GM12878 (cell line): Measurements from ENCODE around the gene FEM1B. TPM values are rescaled to one million over a fixed set of nuclear protein-coding genes. Genes with fewer than 3 reads are reported as not detected.

Experiments used
- ATAC-seq: fragments of 200-7000 bp; cut with Tn5 transposase; 3 replicates; pipeline ENCODE4 v1.9.1; 2020; ENCODE audit warnings: mild to moderate bottlenecking, moderate library complexity
- BruUV-seq: library from RNA; stranded (reverse); fragments of 400-500 nt; replicated peaks from 2 replicates; lab custom pipeline; 2021; lab: Mats Ljungman, UMichigan
- CTCF ChIA-PET: fragments of 300-600 bp; sonication (Branson Sonifier 250); formaldehyde crosslinking; extraction: SDS; loops from one replicate; lab custom pipeline; 2021; ENCODE audit warnings: inconsistent platforms; lab: Yijun Ruan, JAX
- POLR2A ChIA-PET: fragments of 350-600 bp; formaldehyde crosslinking; extraction: SDS; loops from one replicate; lab custom pipeline; 2021; ENCODE audit warnings: inconsistent platforms; lab: Charles Lee
- RAD21 ChIA-PET: fragments of 300-600 bp; sonication (Branson Sonifier 250); formaldehyde crosslinking; loops from one replicate; lab custom pipeline; 2023; ENCODE audit warnings: antibody characterized with exemption; ENCODE audit not compliant: unreplicated experiment; lab: Charles Lee
- SMC1A ChIA-PET: fragments of 300-600 bp; sonication (Branson Sonifier 250); formaldehyde crosslinking; loops from one replicate; lab custom pipeline; 2023; ENCODE audit not compliant: unreplicated experiment, uncharacterized antibody; lab: Charles Lee
- DNase-seq: peaks from one replicate; pipeline ENCODE4 v3.0.0-alpha.2; 2011; ENCODE audit warnings: low read depth, low spot score
- FAIRE-seq: peaks from 3 replicates; lab custom pipeline; 2011; peaks lifted over from hg19 to GRCh38; lab: Jason Lieb, UNC
- H2AFZ ChIP-seq: 2 replicates; pipeline ENCODE4 v1.6.0; 2011; ENCODE audit warnings: low read depth, low read length, control low read depth; ENCODE audit not compliant: control insufficient read depth
- H3K27ac ChIP-seq: 2 replicates; pipeline ENCODE4 v1.5.1; 2011; ENCODE audit warnings: control low read depth; ENCODE audit not compliant: control insufficient read depth, insufficient read depth
- H3K27me3 ChIP-seq, 2 experiments: replicated peaks in 1 of 2; 2 replicates each; pipeline versions ENCODE4 v1.6.0 to v1.6.1; 2011; ENCODE audit warnings: low read length in 1 of 2; ENCODE audit not compliant: control insufficient read depth in 2 of 2, insufficient read depth in 2 of 2
- H3K36me3 ChIP-seq, 2 experiments: 2 replicates each; pipeline ENCODE4 v1.5.1; 2011; ENCODE audit warnings: low read length in 1 of 2; ENCODE audit not compliant: control insufficient read depth in 2 of 2, insufficient read depth in 2 of 2
- H3K4me1 ChIP-seq: 2 replicates; pipeline ENCODE4 v1.6.1; 2011; ENCODE audit warnings: mild to moderate bottlenecking, low read length, moderate library complexity, mixed read lengths; ENCODE audit not compliant: control insufficient read depth, insufficient read depth
- H3K4me2 ChIP-seq: 2 replicates; pipeline ENCODE4 v1.6.0; 2011; ENCODE audit warnings: control low read depth; ENCODE audit not compliant: control insufficient read depth, insufficient read depth
- H3K4me3 ChIP-seq: fragments of 200-600 bp; sonication (generic); 2 replicates; pipeline ENCODE4 v1.5.1; 2016
- H3K79me2 ChIP-seq: 2 replicates; pipeline ENCODE4 v1.6.0; 2011; ENCODE audit warnings: low read length; ENCODE audit not compliant: control insufficient read depth, insufficient read depth
- H3K9ac ChIP-seq: 2 replicates; pipeline ENCODE4 v1.8.0; 2011; ENCODE audit warnings: low read length, control low read depth, mixed read lengths; ENCODE audit not compliant: control insufficient read depth, insufficient read depth
- H3K9me3 ChIP-seq: replicated peaks from 3 replicates; pipeline ENCODE4 v1.5.1; 2011; ENCODE audit warnings: mild to moderate bottlenecking, low read length; ENCODE audit not compliant: control insufficient read depth, insufficient read depth
- H4K20me1 ChIP-seq: 2 replicates; pipeline ENCODE4 v1.6.0; 2011; ENCODE audit not compliant: control insufficient read depth, insufficient read depth
- CREM ChIP-seq: IDR thresholded peaks from 2 replicates; pipeline ENCODE4 v1.6.1; 2014; ENCODE audit warnings: antibody characterized with exemption, low read depth
- CTCF ChIP-seq, 3 experiments: IDR thresholded peaks in 2 of 3; conservative IDR thresholded peaks in 1 of 3; 2 replicates each; pipeline ENCODE4 v1.5.1; 2011; ENCODE audit warnings: low read depth in 3 of 3, low read length in 3 of 3, mild to moderate bottlenecking in 3 of 3, control low read depth in 2 of 3, moderate library complexity in 2 of 3, inconsistent platforms in 1 of 3, mixed read lengths in 1 of 3; ENCODE audit not compliant: control insufficient read depth in 2 of 3, insufficient read depth in 1 of 3; ENCODE audit errors: extremely low read depth in 1 of 3
- RAD21 ChIP-seq: IDR thresholded peaks from 2 replicates; pipeline ENCODE4 v1.6.1; 2011; ENCODE audit warnings: mild to moderate bottlenecking, low read depth, low read length, moderate library complexity; ENCODE audit not compliant: insufficient read depth
- SPI1 ChIP-seq: IDR thresholded peaks from 2 replicates; pipeline ENCODE4 v1.6.1; 2011; ENCODE audit warnings: low read depth, mild to moderate bottlenecking, low read length, moderate library complexity, borderline replicate concordance; ENCODE audit not compliant: insufficient read depth
- ZNF622 ChIP-seq: fragments of 450-650 bp; IDR thresholded peaks from 2 replicates; pipeline ENCODE4 v1.6.1; 2017; ENCODE audit warnings: mild to moderate bottlenecking, inconsistent platforms
- WGBS: methylation state at CpG from one replicate; pipeline ENCODE4 v1.1.6; 2016; ENCODE audit warnings: low lambda C conversion rate; ENCODE audit not compliant: insufficient replicate concordance, insufficient coverage; ENCODE audit errors: missing lambda C conversion rate; 5-methylcytosine and 5-hydroxymethylcytosine counted together
- in situ Hi-C: fragments of 300-500 bp; cut with MboI; formaldehyde crosslinking; loops from 9 replicates; pipeline ENCODE4 v1.14.3; 2018; ENCODE audit warnings: mixed read lengths
- intact Hi-C: fragments of 100-400 bp; cut with micrococcal nuclease; formaldehyde crosslinking; loops from one replicate; pipeline ENCODE4 v1.14.2; 2022; ENCODE audit not compliant: unreplicated experiment
- polyA plus RNA-seq, 11 experiments: library from polyadenylated mRNA; depleted of rRNA in 4 of 11; unstranded in 6 of 11; stranded (reverse) in 5 of 11; fragments of >200 nt; fragmentation: Nextera tagmentation in 4 of 11; fragmentation: Illumina TruSeq in 1 of 11; extraction: Ambion mirVana in 4 of 11; extraction: Trizol in 1 of 11; gene quantifications; 1 replicate in 1 of 11; 2 replicates in 10 of 11; pipeline versions ENCODE4 v1.2.1 to v1.2.3, GENCODE V29; 2011 to 2016; ENCODE audit warnings: inconsistent platforms in 2 of 11, missing spikeins in 2 of 11, low read depth in 1 of 11
- total RNA-seq, 4 experiments: library from RNA; depleted of rRNA in 3 of 4; stranded (reverse); fragments of >200 nt in 3 of 4; fragmentation: Illumina TruSeq in 1 of 4; extraction: Trizol in 1 of 4; gene quantifications; 2 replicates each; pipeline versions ENCODE4 v1.2.1 to v1.2.3, GENCODE V29; 2013 to 2021

Gene FEM1B
- total and polyA plus RNA-seq, 10 of the 15 experiments (the other 5 are each of a cell fraction or from before 2014, with no cell fraction given), result 5.5 to 61.1 (median 18.2) TPM

- intact Hi-C loops, result no loop called here
- no peak overlapping the region for H3K4me3 ChIP-seq
- no peak overlapping the region for H3K27ac ChIP-seq
- no peaks in the 10 kb centered on the region for H3K36me3 ChIP-seq
- ATAC-seq, result peak; percentile 35; the same call in 2 of the 3 replicates
- TF ChIP-seq CREM (no peak), CTCF (IDR thresholded peaks at IDR 0.05 in 2 of 3, conservative IDR thresholded peaks at IDR 0.05 in 1 of 3; ENCODE audit: control insufficient read depth in 2 of 3, extremely low read depth in 1 of 3, insufficient read depth in 1 of 3, low read depth in 3 of 3, low read length in 3 of 3) (peak; percentile 36 to 52 (median 40); a peak in 5 of 6 replicates), RAD21 (peak; percentile 23; the same call in 1 of the 2 replicates), ZNF622 (no peak), SPI1 (no peak)
- TF ChIP-seq, all 136 proteins: peak for 2
- DNase-seq, result no peak
- no peaks in the 10 kb centered on the region for H3K4me1 ChIP-seq
- no peak for FAIRE-seq
- RAD21 ChIA-PET, result interaction anchor here (0.9 to 1.3 kb wide), 3 partner anchors 10 to 63 kb away, joined by 3 to 7 read pairs (median 3); no protein-coding TSS in a partner anchor
- in situ Hi-C loops, result no loop called here
- no peak overlapping the region for H3K9ac ChIP-seq
- H3K79me2 ChIP-seq, result no peaks in the 10 kb centered on the region
- BruUV-seq, result no TSS peak
- POLR2A ChIA-PET, result no interaction called here
- WGBS, result 56% methylated on average over 16 of the region's 17 CpGs
- H4K20me1 ChIP-seq, result no peaks in the 10 kb centered on the region
- no peaks in the 10 kb centered on the region for H3K9me3 ChIP-seq
- H2AFZ ChIP-seq, result no peak overlapping the region
- CTCF ChIA-PET, result interaction anchor here (1.3 to 2.7 kb wide), 3 partner anchors 10 to 63 kb away, joined by 3 to 22 read pairs (median 21); no protein-coding TSS in a partner anchor
- H3K27me3 ChIP-seq, result no peaks in the 10 kb centered on the region; a peak in 2 of 4 replicates
- SMC1A ChIA-PET, result interaction anchor here (0.8 to 1.0 kb wide), 3 partner anchors 10 to 63 kb away, joined by 3 to 4 read pairs (median 3); no protein-coding TSS in a partner anchor
- no peak overlapping the region for H3K4me2 ChIP-seq
Measured at GRCh38 chr15:68316061-68316804, 38.7 kb downstream of the FEM1B start.
